ENCODE measurements around the gene C1orf35.

GRCh38 chr1:228152918-228153258, 49.8 kb upstream of the C1orf35 start:
- TF ChIP-seq SIN3A (conservative IDR thresholded peaks at IDR 0.05 in 1 of 2, IDR thresholded peaks at IDR 0.05 in 1 of 2; ENCODE audit: low read depth in 1 of 2, low read length in 2 of 2) (no peak), USF2 (IDR thresholded peaks at IDR 0.05; ENCODE audit: low read length) (no peak), YY1 (IDR thresholded peaks at IDR 0.05; ENCODE audit: low read depth, low read length) (no peak), GTF2F1 (IDR thresholded peaks at IDR 0.05; ENCODE audit: borderline replicate concordance, low read depth, low read length) (no peak), CTCF (IDR thresholded peaks at IDR 0.05; ENCODE audit: control extremely low read depth in 1 of 3, insufficient read depth in 1 of 3, low read depth in 1 of 3, low read length in 3 of 3) (no peak), RNF2 (IDR thresholded peaks at IDR 0.05; ENCODE audit: borderline replicate concordance, low read depth, low read length, missing control alignments, poor library complexity, severe bottlenecking) (no peak), CREB1 (IDR thresholded peaks at IDR 0.05) (no peak), POLR2A (IDR thresholded peaks at IDR 0.05; ENCODE audit: control extremely low read depth in 1 of 2, low read depth in 2 of 2, low read length in 2 of 2) (no peak), HDAC2 (IDR thresholded peaks at IDR 0.05; ENCODE audit: borderline replicate concordance in 1 of 2, low read depth in 2 of 2, low read length in 2 of 2) (no peak)
